Activated CD8-positive, alpha-beta T cell treated with anti-CD3 and anti-CD28 coated beads for 36 hours (primary cell): ENCODE results near the gene C9orf43. TPM values are rescaled to one million over a fixed set of nuclear protein-coding genes. Genes with fewer than 3 reads are reported as not detected.
"Not testable (repeated sequence)": the region's sequence is repeated elsewhere in the genome, so short reads cannot be mapped to it uniquely, and the experiment has no call there.

ENCODE experiments used
- ATAC-seq: fragments of 200-7000 bp; cut with Tn5 transposase; one replicate; pipeline ENCODE4 v1.10.0; 2021; ENCODE audit warnings: mild to moderate bottlenecking, moderate library complexity
- CTCF ChIA-PET: fragments of 350-600 bp; sonication (Branson Sonifier 250); formaldehyde crosslinking; loops from one replicate; lab custom pipeline; 2021; ENCODE audit warnings: antibody characterized with exemption; lab: Charles Lee
- POLR2A ChIA-PET: fragments of 350-600 bp; sonication (Branson Sonifier 250); formaldehyde crosslinking; loops from one replicate; lab custom pipeline; 2021; ENCODE audit warnings: antibody characterized with exemption; lab: Charles Lee
- DNase-seq: peaks from one replicate; pipeline ENCODE4 v3.0.0-alpha.2; 2020
- H3K27ac Mint-ChIP-seq: one replicate; pipeline ENCODE4 v1.8.0; 2021; ENCODE audit warnings: mild to moderate bottlenecking, mixed read lengths
- H3K27me3 Mint-ChIP-seq: one replicate; pipeline ENCODE4 v1.8.0; 2021; ENCODE audit warnings: mixed read lengths
- H3K36me3 Mint-ChIP-seq: one replicate; pipeline ENCODE4 v1.8.0; 2021; ENCODE audit warnings: low read depth, mixed read lengths
- H3K4me1 Mint-ChIP-seq: one replicate; pipeline ENCODE4 v1.8.0; 2021; ENCODE audit warnings: low read depth, mixed read lengths
- H3K4me3 Mint-ChIP-seq: one replicate; pipeline ENCODE4 v1.8.0; 2021; ENCODE audit warnings: mild to moderate bottlenecking, moderate library complexity, mixed read lengths
- H3K9me3 Mint-ChIP-seq: one replicate; pipeline ENCODE4 v1.8.0; 2021; ENCODE audit warnings: mixed read lengths
- intact Hi-C: fragments of 100-400 bp; cut with micrococcal nuclease; formaldehyde crosslinking; loops from one replicate; pipeline ENCODE4 v1.10.0; 2022
- total RNA-seq, 2 experiments: library from RNA; stranded (reverse); gene quantifications; one replicate each; pipeline ENCODE4 v1.2.3, GENCODE V29; 2021
- TF ChIP-seq, protein P1 (sequence below): fragments of 200-600 bp; IDR thresholded peaks from one replicate; pipeline ENCODE4 v1.8.0; 2022; ENCODE audit warnings: antibody characterized with exemption, mild to moderate bottlenecking

C9orf43 gene, protein sequence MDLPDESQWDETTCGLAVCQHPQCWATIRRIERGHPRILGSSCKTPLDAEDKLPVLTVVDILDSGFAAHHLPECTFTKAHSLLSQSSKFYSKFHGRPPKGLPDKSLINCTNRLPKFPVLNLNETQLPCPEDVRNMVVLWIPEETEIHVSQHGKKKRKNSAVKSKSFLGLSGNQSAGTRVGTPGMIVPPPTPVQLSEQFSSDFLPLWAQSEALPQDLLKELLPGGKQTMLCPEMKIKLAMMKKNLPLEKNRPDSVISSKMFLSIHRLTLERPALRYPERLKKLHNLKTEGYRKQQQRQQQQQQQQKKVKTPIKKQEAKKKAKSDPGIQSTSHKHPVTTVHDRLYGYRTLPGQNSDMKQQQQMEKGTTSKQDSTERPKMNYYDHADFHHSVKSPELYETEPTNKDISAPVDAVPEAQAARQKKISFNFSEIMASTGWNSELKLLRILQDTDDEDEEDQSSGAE
- under 1 TPM; 0.74 to 0.83 TPM for total RNA-seq

- H3K27ac Mint-ChIP-seq: peak within 1 kb of the TSS; percentile 99
- ATAC-seq (peak; percentile 92), DNase-seq (peak; percentile 98)
- POLR2A ChIA-PET: interaction anchor here (0.8 to 4.9 kb wide), 20 partner anchors 9 to 210 kb away, joined by 3 to 45 read pairs (median 4); partner anchors contain the start of genes ALAD, BSPRY, CDC26 and PRPF4
- no peaks in the 10 kb centered on the region for H3K9me3 Mint-ChIP-seq
- peaks cover 32% of the 10 kb centered on the region for H3K4me1 Mint-ChIP-seq
- H3K4me3 Mint-ChIP-seq: peak within 1 kb of the TSS; percentile 86
- no peaks in the 10 kb centered on the region for H3K27me3 Mint-ChIP-seq
- H3K36me3 Mint-ChIP-seq: peaks cover 32% of the 10 kb centered on the region
- TF ChIP-seq, protein P1, sequence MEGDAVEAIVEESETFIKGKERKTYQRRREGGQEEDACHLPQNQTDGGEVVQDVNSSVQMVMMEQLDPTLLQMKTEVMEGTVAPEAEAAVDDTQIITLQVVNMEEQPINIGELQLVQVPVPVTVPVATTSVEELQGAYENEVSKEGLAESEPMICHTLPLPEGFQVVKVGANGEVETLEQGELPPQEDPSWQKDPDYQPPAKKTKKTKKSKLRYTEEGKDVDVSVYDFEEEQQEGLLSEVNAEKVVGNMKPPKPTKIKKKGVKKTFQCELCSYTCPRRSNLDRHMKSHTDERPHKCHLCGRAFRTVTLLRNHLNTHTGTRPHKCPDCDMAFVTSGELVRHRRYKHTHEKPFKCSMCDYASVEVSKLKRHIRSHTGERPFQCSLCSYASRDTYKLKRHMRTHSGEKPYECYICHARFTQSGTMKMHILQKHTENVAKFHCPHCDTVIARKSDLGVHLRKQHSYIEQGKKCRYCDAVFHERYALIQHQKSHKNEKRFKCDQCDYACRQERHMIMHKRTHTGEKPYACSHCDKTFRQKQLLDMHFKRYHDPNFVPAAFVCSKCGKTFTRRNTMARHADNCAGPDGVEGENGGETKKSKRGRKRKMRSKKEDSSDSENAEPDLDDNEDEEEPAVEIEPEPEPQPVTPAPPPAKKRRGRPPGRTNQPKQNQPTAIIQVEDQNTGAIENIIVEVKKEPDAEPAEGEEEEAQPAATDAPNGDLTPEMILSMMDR: no peak
- CTCF ChIA-PET: interaction anchor here (1.0 to 7.0 kb wide), 11 partner anchors 9 to 248 kb away, joined by 3 to 49 read pairs (median 3); partner anchors contain the start of genes ALAD, CDC26 and PRPF4
- intact Hi-C loops: no loop called here
These were observed at the start of gene C9orf43, which contains the start of gene POLE3 for GRCh38 chr9:113410207-113410864. Gene C9orf43, plus strand, starts transcription at chr9:113410747. Its CDS starts 2,747 bp downstream, at chr9:113413494. Gene POLE3, minus strand, starts transcription at chr9:113410675. Its CDS starts 382 bp downstream, at chr9:113410293.

DNA sequence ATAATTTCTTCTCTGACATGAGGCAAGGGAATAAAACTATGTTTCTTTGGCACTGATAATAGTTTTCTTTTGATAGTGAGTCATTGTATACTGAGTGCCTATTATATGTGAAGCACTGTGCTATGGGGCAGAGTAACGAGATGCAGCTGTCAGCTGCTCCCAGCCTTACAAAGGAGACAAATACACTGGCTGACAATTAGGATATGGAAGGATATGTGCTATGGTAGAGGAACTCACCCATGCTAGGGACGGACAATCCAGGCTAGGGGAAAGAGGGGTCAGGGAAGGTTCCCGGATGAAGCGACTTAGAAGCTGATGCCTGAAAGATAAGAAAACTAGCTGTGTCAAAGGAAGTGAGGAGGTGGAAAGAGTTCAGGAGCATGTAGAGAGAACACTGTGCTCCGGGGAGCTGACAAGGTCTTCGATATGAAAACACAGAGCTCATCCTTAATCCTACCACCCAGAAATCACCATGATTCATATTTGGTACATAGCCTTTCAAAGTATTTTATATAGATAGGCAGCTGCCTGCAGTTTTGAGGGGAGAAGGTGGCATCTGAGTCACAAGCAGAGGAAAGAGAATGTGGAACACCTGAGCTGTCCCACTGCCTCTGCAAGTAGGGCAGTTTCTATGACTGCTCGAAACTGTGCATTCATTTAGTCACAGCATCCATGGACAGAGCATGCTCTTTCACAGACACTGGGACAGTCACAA, 49.1 kb upstream of the C9orf43 start:
- no peak overlapping the region for H3K27ac Mint-ChIP-seq
- H3K9me3 Mint-ChIP-seq: no peaks in the 10 kb centered on the region
- peaks cover 10% of the 10 kb centered on the region for H3K4me1 Mint-ChIP-seq
- DNase-seq: peak; percentile 39
- ChIA-PET CTCF (interaction anchor here (0.9 to 1.5 kb wide), 4 partner anchors 9 to 52 kb away, joined by 3 to 4 read pairs (median 4); no protein-coding TSS in a partner anchor), POLR2A (interaction anchor here (0.9 to 1.8 kb wide), 3 partner anchors 9 to 49 kb away, joined by 3 to 4 read pairs (median 4); partner anchors contain the start of genes BSPRY, C9orf43 and POLE3)
- TF ChIP-seq, protein P1: no peak
- H3K4me3 Mint-ChIP-seq: no peak overlapping the region
- ATAC-seq: peak; percentile 91
- H3K36me3 Mint-ChIP-seq: no peaks in the 10 kb centered on the region
- no peaks in the 10 kb centered on the region for H3K27me3 Mint-ChIP-seq
- intact Hi-C loops: no loop called here

GRCh38 chr9:113363336-113363735, 47.2 kb upstream of the C9orf43 start:
- Mint-ChIP-seq H3K27me3 (no peaks in the 10 kb centered on the region), H3K36me3 (no peaks in the 10 kb centered on the region), H3K4me1 (peaks cover 10% of the 10 kb centered on the region), H3K27ac (no peak overlapping the region), H3K9me3 (no peaks in the 10 kb centered on the region), H3K4me3 (no peak overlapping the region)
- POLR2A ChIA-PET: interaction anchor here (1.8 kb wide), 1 partner anchor 10 kb away, joined by 4 read pairs; no protein-coding TSS in a partner anchor
- CTCF ChIA-PET: interaction anchor here (1.3 to 1.5 kb wide), 3 partner anchors 8 to 252 kb away, joined by 3 to 4 read pairs (median 4); no protein-coding TSS in a partner anchor
- ATAC-seq: no peak
- TF ChIP-seq, protein P1: no peak
- DNase-seq: no peak
- intact Hi-C loops: no loop called here

GRCh38 chr9:113364951-113365350, 45.6 kb upstream of the C9orf43 start:
- DNase-seq (no peak), ATAC-seq (no peak)
- Mint-ChIP-seq H3K27me3 (no peaks in the 10 kb centered on the region), H3K9me3 (no peaks in the 10 kb centered on the region), H3K4me3 (no peak overlapping the region), H3K4me1 (peaks cover 10% of the 10 kb centered on the region), H3K36me3 (no peaks in the 10 kb centered on the region), H3K27ac (no peak overlapping the region)
- CTCF ChIA-PET: interaction anchor here (0.9 kb wide), 1 partner anchor 11 kb away, joined by 3 read pairs; no protein-coding TSS in a partner anchor
- TF ChIP-seq, protein P1: no peak
- POLR2A ChIA-PET: interaction anchor here (0.9 kb wide), 1 partner anchor 25 kb away, joined by 3 read pairs; the partner anchor contains the start of gene WDR31
- intact Hi-C loops: no loop called here

DNA sequence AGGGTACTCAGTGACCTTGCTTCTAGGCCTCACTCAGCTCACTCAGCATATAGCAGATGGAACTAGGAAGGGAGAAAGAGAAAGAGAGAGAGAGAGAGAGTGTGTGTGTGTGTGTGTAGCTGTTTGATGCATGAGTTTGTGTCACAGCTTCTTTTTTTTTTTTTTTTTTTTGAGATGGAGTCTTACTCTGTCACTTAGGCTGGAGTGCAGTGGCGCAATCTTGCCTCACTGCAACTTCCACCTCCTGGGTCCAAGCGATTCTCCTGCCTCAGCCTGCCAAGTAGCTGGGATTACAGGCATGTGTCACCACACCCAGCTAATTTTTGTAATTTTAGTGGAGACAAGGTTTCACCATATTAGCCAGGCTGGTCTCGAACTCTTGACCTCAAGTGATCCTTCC, 44.9 kb upstream of the C9orf43 start:
- H3K27ac Mint-ChIP-seq, H3K9me3 Mint-ChIP-seq, H3K4me3 Mint-ChIP-seq, ATAC-seq, CTCF ChIA-PET, H3K4me1 Mint-ChIP-seq, intact Hi-C loops, H3K27me3 Mint-ChIP-seq, H3K36me3 Mint-ChIP-seq, DNase-seq: not testable (repeated sequence)
- POLR2A ChIA-PET: interaction anchor here (0.9 kb wide), 1 partner anchor 26 kb away, joined by 3 read pairs; the partner anchor contains the start of gene WDR31
